ENCODE measurements around the gene AUTS2.
A peak's percentile ranks its signal among the peaks of the same experiment; 100 is the strongest.

The AUTS2 gene

GRCh38 chr7:70680306-70680705, 1082.0 kb downstream of the AUTS2 start:
- Histone ChIP-seq H3K4me1 (ENCODE audit: insufficient read depth, low read length) (no peaks in the 10 kb centered on the region), H2AFZ (ENCODE audit: low read depth, low read length) (no peak overlapping the region), H3K4me3 (ENCODE audit: low read length) (no peak overlapping the region), H3K9me3 (ENCODE audit: low read length) (peaks cover 3% of the 10 kb centered on the region), H3K36me3 (ENCODE audit: insufficient read depth, low read length) (peaks cover 8% of the 10 kb centered on the region), H3K27me3 (ENCODE audit: insufficient read depth, low read length) (no peaks in the 10 kb centered on the region)

GRCh38 chr7:70680743-70681468, 1082.6 kb downstream of the AUTS2 start:
- Histone ChIP-seq H3K4me3 (ENCODE audit: low read length) (no peak overlapping the region), H3K36me3 (ENCODE audit: insufficient read depth, low read length) (peaks cover 8% of the 10 kb centered on the region), H3K9me3 (ENCODE audit: low read length) (peaks cover 3% of the 10 kb centered on the region), H2AFZ (ENCODE audit: low read depth, low read length) (no peak overlapping the region), H3K4me1 (ENCODE audit: insufficient read depth, low read length) (no peaks in the 10 kb centered on the region), H3K27me3 (ENCODE audit: insufficient read depth, low read length) (no peaks in the 10 kb centered on the region)

- no peak overlapping the region for H3K4me3 ChIP-seq (ENCODE audit: low read length)
- no peaks in the 10 kb centered on the region for H3K27me3 ChIP-seq (ENCODE audit: insufficient read depth, low read length)
- peaks cover 3% of the 10 kb centered on the region for H3K9me3 ChIP-seq (ENCODE audit: low read length)
- H3K4me1 ChIP-seq (ENCODE audit: insufficient read depth, low read length): no peaks in the 10 kb centered on the region
- no peak overlapping the region for H2AFZ ChIP-seq (ENCODE audit: low read depth, low read length)
- peaks cover 5% of the 10 kb centered on the region for H3K36me3 ChIP-seq (ENCODE audit: insufficient read depth, low read length)
Observed at GRCh38 chr7:70681469-70682350, 1083.4 kb downstream of the AUTS2 start.

GRCh38 chr7:70684173-70684572, 1085.9 kb downstream of the AUTS2 start:
- no peaks in the 10 kb centered on the region for H3K9me3 ChIP-seq (ENCODE audit: low read length)

GRCh38 chr7:70693321-70693685, 1095.0 kb downstream of the AUTS2 start:
- Histone ChIP-seq H3K36me3 (ENCODE audit: insufficient read depth, low read length) (peaks cover 18% of the 10 kb centered on the region), H2AFZ (ENCODE audit: low read depth, low read length) (no peak overlapping the region), H3K4me3 (ENCODE audit: low read length) (peak overlapping the region; percentile 92)

More at GRCh38 chr7:70684173-70684572, 1085.9 kb downstream of the AUTS2 start:
- peaks cover 16% of the 10 kb centered on the region for H3K36me3 ChIP-seq (ENCODE audit: insufficient read depth, low read length)
- no peak overlapping the region for H2AFZ ChIP-seq (ENCODE audit: low read depth, low read length)
- no peak overlapping the region for H3K4me3 ChIP-seq (ENCODE audit: low read length)
- H3K4me1 ChIP-seq (ENCODE audit: insufficient read depth, low read length): no peaks in the 10 kb centered on the region
- H3K27me3 ChIP-seq (ENCODE audit: insufficient read depth, low read length): no peaks in the 10 kb centered on the region

GRCh38 chr7:70693686-70694433, 1095.6 kb downstream of the AUTS2 start:
- H3K27me3 ChIP-seq (ENCODE audit: insufficient read depth, low read length): no peaks in the 10 kb centered on the region

More at GRCh38 chr7:70693321-70693685, 1095.0 kb downstream of the AUTS2 start:
- Histone ChIP-seq H3K4me1 (ENCODE audit: insufficient read depth, low read length) (peaks cover 25% of the 10 kb centered on the region), H3K27me3 (ENCODE audit: insufficient read depth, low read length) (no peaks in the 10 kb centered on the region), H3K9me3 (ENCODE audit: low read length) (no peaks in the 10 kb centered on the region)

GRCh38 chr7:70694434-70694970, 1096.2 kb downstream of the AUTS2 start:
- H3K4me3 ChIP-seq (ENCODE audit: low read length): peak overlapping the region; percentile 92
- peaks cover 37% of the 10 kb centered on the region for H3K4me1 ChIP-seq (ENCODE audit: insufficient read depth, low read length)
- H3K36me3 ChIP-seq (ENCODE audit: insufficient read depth, low read length): peaks cover 25% of the 10 kb centered on the region
- no peaks in the 10 kb centered on the region for H3K27me3 ChIP-seq (ENCODE audit: insufficient read depth, low read length)
- no peaks in the 10 kb centered on the region for H3K9me3 ChIP-seq (ENCODE audit: low read length)
- no peak overlapping the region for H2AFZ ChIP-seq (ENCODE audit: low read depth, low read length)

More at GRCh38 chr7:70693686-70694433, 1095.6 kb downstream of the AUTS2 start:
- H3K4me1 ChIP-seq (ENCODE audit: insufficient read depth, low read length): peaks cover 31% of the 10 kb centered on the region
- H2AFZ ChIP-seq (ENCODE audit: low read depth, low read length): no peak overlapping the region
- peaks cover 19% of the 10 kb centered on the region for H3K36me3 ChIP-seq (ENCODE audit: insufficient read depth, low read length)
- peak overlapping the region; percentile 92 for H3K4me3 ChIP-seq (ENCODE audit: low read length)
- no peaks in the 10 kb centered on the region for H3K9me3 ChIP-seq (ENCODE audit: low read length)

GRCh38 chr7:70694971-70695794, 1096.9 kb downstream of the AUTS2 start:
- Histone ChIP-seq H3K4me3 (ENCODE audit: low read length) (peak overlapping the region; percentile 92), H3K9me3 (ENCODE audit: low read length) (no peaks in the 10 kb centered on the region), H3K27me3 (ENCODE audit: insufficient read depth, low read length) (no peaks in the 10 kb centered on the region), H3K4me1 (ENCODE audit: insufficient read depth, low read length) (peaks cover 44% of the 10 kb centered on the region), H3K36me3 (ENCODE audit: insufficient read depth, low read length) (peaks cover 27% of the 10 kb centered on the region), H2AFZ (ENCODE audit: low read depth, low read length) (no peak overlapping the region)

- Histone ChIP-seq H2AFZ (ENCODE audit: low read depth, low read length) (no peak overlapping the region), H3K4me3 (ENCODE audit: low read length) (peak overlapping the region; percentile 92), H3K36me3 (ENCODE audit: insufficient read depth, low read length) (peaks cover 32% of the 10 kb centered on the region), H3K4me1 (ENCODE audit: insufficient read depth, low read length) (peaks cover 50% of the 10 kb centered on the region), H3K9me3 (ENCODE audit: low read length) (no peaks in the 10 kb centered on the region), H3K27me3 (ENCODE audit: insufficient read depth, low read length) (no peaks in the 10 kb centered on the region)
Observed at GRCh38 chr7:70695795-70696083, 1097.5 kb downstream of the AUTS2 start.

GRCh38 chr7:70696201-70696754, 1098.0 kb downstream of the AUTS2 start:
- peaks cover 37% of the 10 kb centered on the region for H3K36me3 ChIP-seq (ENCODE audit: insufficient read depth, low read length)
- H3K4me1 ChIP-seq (ENCODE audit: insufficient read depth, low read length): peaks cover 55% of the 10 kb centered on the region
- H3K9me3 ChIP-seq (ENCODE audit: low read length): no peaks in the 10 kb centered on the region

GRCh38 chr7:70698219-70698832, 1100.1 kb downstream of the AUTS2 start:
- Histone ChIP-seq H3K4me3 (ENCODE audit: low read length) (peak overlapping the region; percentile 92), H3K36me3 (ENCODE audit: insufficient read depth, low read length) (peaks cover 56% of the 10 kb centered on the region), H3K27me3 (ENCODE audit: insufficient read depth, low read length) (no peaks in the 10 kb centered on the region)

More at GRCh38 chr7:70696201-70696754, 1098.0 kb downstream of the AUTS2 start:
- no peak overlapping the region for H2AFZ ChIP-seq (ENCODE audit: low read depth, low read length)
- no peaks in the 10 kb centered on the region for H3K27me3 ChIP-seq (ENCODE audit: insufficient read depth, low read length)
- peak overlapping the region; percentile 92 for H3K4me3 ChIP-seq (ENCODE audit: low read length)

More at GRCh38 chr7:70698219-70698832, 1100.1 kb downstream of the AUTS2 start:
- H3K9me3 ChIP-seq (ENCODE audit: low read length): no peaks in the 10 kb centered on the region
- no peak overlapping the region for H2AFZ ChIP-seq (ENCODE audit: low read depth, low read length)
- peaks cover 64% of the 10 kb centered on the region for H3K4me1 ChIP-seq (ENCODE audit: insufficient read depth, low read length)

Data from neuron (in vitro differentiated cells).